GM19395 (cell line): Measurements from ENCODE around the gene CAP2.
A peak's percentile ranks its signal among the peaks of the same experiment; 100 is the strongest.
"Not testable (repeated sequence)": the region's sequence is repeated elsewhere in the genome, so short reads cannot be mapped to it uniquely, and the experiment has no call there.

Experiments
- ATAC-seq: cut with Tn5 transposase; IDR thresholded peaks from one replicate; pipeline ENCODE4 v1.9.1; 2021; ENCODE audit warnings: mild to moderate bottlenecking, moderate library complexity; ENCODE audit not compliant: unreplicated experiment

CAP2 gene

DNA sequence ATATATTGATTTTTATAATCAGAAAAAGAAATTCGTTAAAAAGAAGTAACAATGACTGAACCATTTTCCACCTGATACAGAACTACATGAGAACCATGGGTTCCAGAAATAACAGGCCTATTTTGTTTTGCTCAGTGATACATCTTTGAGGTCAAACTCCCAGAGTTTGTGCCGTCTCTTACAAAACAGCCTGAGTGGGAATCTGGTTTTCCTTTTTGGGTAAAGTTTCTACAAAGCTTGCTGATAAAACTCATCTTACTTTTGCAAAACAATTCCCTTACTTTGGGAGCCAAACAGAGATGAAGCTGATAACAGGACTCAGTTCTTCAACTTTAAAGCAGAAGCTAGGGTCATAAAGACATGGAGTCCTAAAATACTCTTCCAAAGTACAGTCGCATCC is 108.0 kb downstream of the CAP2 start:
- ATAC-seq: no peak

- ATAC-seq: no peak
These were observed 108.7 kb downstream of the CAP2 start for GRCh38 chr6:17501982-17502704.

GRCh38 chr6:17503051-17503450 is 109.7 kb downstream of the CAP2 start:
- no peak for ATAC-seq

- ATAC-seq: no peak
These were observed 110.6 kb downstream of the CAP2 start for GRCh38 chr6:17504005-17504404.

DNA sequence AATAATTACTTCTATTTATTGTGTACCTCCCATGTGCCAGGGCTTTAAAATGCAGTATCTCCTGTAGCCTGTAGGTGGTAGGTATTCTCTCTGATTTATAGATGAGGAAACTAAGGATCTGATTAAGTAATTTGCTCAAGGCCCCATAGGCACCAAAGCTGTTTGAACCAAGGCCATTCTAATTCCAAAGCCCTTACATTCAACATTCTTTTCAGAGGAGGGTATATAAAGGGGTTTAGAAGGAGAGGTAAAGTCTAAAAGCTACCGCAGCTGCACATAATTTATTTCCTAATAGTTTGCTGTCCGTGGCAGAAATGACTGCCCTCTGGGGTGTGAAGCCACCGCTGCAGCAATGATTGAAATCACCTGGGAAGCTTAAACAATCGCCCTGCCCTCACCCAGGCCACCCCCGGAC is 111.7 kb downstream of the CAP2 start:
- peak; percentile 56 for ATAC-seq

DNA sequence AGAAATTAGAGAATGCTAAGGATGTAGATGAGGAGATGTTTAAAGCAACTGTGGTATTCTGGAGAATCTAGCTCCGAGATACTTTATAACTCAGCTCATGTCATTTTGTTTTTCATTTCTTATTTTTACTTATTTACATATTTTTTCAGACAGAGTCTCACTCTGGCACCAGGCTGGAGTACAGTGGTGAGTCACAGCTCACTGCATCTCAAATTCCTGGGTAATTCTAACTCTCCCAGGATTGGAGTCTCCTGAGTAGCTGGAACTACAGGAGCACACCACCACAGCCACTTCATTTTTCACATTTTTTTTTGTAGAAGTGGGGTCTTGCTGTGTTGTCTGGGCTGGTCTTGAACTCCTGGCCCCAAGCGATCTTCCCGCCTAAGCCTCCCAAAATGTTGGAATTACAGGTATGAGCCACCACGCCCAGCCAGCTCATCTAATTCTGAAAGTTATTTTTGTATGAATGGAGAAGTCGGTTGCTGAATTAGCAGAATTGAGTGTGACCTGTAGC is 112.4 kb downstream of the CAP2 start:
- no peak for ATAC-seq

DNA sequence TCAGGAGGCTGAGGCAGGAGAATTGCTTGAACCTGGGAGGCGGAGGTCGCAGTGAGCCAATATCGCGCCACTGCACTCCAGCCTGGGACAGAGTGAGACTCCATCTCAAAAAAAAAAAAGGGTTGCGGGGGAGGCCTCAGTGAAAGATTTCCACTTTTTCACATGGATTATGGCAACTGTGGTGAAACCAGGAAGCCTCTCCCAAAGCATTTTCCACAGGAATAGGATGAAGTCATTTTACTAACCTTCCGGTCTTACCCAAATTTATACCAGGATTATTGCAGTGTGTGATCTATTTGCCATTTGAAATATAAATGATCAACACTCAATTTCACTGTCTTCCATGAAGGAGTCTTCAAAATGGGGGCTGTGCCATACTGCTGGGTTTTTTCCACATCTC is 113.1 kb downstream of the CAP2 start:
- no peak for ATAC-seq

- ATAC-seq: no peak
These were observed 113.6 kb downstream of the CAP2 start for GRCh38 chr6:17506962-17507361.

GRCh38 chr6:17511084-17511483 is 117.7 kb downstream of the CAP2 start:
- ATAC-seq: no peak

GRCh38 chr6:17511580-17511979 is 118.2 kb downstream of the CAP2 start:
- ATAC-seq: no peak

DNA sequence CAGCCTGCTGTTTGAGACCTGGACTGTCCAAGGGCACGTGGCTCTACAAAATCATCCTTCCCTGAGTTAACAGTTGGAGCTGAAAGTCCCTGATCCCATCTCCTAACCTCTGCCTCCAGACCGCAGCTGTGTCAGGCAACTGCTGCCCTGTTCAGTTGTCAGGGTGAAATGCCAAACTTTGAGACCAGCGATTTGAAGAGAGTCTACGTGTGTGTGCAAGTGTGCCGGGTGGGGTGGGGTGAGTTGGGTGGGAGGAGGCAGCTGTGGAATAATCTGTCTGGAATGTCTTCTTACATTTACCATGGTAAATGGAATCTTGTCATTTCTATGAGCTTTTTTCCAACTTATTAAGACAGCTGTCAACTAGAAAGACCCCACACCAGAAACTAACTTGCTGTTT is 125.7 kb downstream of the CAP2 start:
- ATAC-seq: no peak

DNA sequence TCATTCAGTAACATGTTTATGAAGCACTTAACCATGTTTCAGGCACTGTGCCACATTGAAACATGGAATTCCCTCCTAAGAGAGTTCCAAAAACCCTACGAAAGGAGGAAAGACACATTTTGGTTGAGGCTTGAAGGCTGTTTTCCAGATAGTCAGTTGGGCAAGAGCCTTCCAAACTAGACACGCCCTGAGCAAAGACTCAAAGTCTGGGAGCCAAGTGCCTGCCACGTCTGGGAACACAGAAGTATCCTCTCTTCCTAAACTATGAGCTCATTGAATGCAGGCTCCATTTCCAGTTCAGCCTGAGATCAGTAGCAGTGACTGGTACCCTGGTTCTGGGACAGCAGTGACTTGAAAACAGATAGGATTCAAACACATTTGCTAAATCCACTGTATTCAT is 132.2 kb downstream of the CAP2 start:
- ATAC-seq: no peak

GRCh38 chr6:17527076-17527475 is 133.7 kb downstream of the CAP2 start:
- no peak for ATAC-seq

- no peak for ATAC-seq
These were observed 137.0 kb downstream of the CAP2 start for GRCh38 chr6:17530321-17530835.

DNA sequence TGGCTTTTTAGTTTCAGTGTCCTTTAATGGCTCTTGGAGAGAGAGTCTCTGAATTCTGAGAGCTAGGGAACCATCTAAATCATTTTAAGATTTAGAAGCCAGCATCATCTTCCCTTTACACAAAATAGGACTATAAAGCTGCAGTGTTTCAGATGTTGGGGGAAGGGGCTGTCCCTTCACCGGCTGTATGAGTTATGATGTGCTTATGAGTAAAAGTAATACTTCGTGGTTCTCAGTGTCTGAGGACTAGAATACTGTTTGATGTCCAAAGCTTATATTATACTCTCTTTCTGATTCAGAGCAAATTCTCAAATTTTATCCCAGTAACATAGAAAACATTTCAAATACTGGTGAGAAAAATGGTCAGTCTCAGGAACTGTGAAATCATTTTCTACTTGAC is 143.2 kb downstream of the CAP2 start:
- peak; percentile 87 for ATAC-seq

DNA sequence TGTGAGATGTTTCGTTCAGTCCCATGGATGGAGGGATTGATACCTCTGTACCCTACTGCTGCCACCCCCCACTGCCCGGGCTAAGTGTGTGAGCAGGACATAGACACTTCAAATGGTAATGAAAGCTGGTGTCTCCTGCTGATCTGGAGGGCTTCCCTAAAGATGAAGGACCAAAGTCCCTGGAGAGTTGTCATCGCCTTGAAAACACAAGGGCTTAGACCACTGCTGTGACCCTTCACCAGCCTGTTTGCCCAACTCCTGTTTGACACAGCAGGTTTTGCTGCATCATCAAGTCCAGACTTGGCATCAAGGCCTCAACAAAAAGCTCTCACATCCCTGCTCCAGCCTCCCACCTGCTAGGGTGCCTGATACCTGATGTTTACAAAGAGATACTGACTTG is 148.8 kb downstream of the CAP2 start:
- no peak for ATAC-seq

DNA sequence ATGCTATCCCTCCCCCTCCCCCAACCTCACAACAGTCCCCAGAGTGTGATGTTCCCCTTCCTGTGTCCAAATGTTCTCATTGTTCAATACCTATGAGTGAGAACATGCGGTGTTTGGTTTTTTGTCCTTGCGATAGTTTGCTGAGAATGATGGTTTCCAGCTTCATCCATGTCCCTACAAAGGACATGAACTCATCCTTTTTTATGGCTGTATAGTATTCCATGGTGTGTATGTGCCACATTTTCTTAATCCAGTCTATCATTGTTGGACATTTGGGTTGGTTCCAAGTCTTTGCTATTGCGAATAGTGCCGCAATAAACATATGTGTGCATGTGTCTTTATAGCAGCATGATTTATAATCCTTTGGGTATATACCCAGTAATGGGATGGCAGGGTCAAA is 152.3 kb downstream of the CAP2 start:
- ATAC-seq: not testable (repeated sequence)

- ATAC-seq: no peak
These were observed 158.1 kb downstream of the CAP2 start for GRCh38 chr6:17551383-17551958.

- no peak for ATAC-seq
These were observed 159.5 kb downstream of the CAP2 start for GRCh38 chr6:17552861-17553260.

GRCh38 chr6:17556014-17556413 is 162.6 kb downstream of the CAP2 start:
- no peak for ATAC-seq

GRCh38 chr6:17562636-17563035 is 169.2 kb downstream of the CAP2 start:
- ATAC-seq: no peak

DNA sequence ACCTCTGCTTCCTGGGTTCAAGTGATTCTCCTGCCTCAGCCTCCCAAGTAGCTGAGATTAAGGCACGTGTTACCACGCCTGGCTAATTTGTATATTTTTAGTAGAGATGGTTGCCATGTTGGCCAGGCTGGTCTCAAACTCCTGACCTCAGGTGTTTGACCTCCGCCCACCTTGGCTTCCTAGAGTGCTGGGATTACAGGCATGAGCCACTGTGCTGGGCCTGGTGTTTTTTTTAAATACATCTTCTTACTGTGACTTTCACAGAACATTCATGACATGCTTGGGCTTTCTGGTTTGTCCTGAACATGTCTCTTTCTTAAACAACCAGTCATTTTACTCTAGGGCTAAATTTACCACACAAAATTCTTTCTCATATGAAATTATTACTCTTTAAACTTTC is 172.0 kb downstream of the CAP2 start:
- ATAC-seq: no peak
